ENCODE measurements around the gene HNF1A. TPM values are rescaled to one million over a fixed set of nuclear protein-coding genes. Genes with fewer than 3 reads are reported as not detected.
A peak's percentile ranks its signal among the peaks of the same experiment; 100 is the strongest.

HNF1A gene
- total and polyA plus RNA-seq, 2 of the 4 experiments (the other 2 are of a cell fraction): under 0.01 TPM; not detected in 1

DNA sequence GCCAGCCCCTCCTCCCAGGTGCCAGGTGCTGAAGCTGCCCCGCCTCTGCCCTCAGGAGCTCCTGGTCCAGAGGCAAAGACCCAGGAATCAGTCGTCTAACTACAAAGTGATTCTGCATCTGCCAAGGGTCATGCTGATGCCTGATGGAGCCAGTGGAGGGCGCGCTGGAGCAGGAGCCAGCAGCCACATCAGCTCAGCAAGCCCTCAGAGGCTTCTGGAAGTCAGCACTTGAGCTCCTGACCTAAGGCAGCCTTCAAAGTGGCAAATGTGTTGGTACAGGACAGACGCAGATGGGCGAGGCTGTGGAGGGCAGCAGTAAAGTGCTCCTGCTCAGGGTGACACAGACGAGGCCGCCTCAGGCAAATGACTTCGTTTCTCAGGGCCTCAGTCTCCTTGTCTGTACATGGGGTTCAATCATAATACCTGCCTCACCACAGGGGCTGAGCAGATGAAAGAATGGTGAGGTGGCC lies 27.0 kb downstream of the HNF1A start:
- H4K5ac ChIP-seq (ENCODE audit: low read depth, low read length): no peak overlapping the region
- H4K8ac ChIP-seq (ENCODE audit: low read depth in 2 of 2, low read length in 2 of 2): no peak overlapping the region
- TF ChIP-seq, protein P1, sequence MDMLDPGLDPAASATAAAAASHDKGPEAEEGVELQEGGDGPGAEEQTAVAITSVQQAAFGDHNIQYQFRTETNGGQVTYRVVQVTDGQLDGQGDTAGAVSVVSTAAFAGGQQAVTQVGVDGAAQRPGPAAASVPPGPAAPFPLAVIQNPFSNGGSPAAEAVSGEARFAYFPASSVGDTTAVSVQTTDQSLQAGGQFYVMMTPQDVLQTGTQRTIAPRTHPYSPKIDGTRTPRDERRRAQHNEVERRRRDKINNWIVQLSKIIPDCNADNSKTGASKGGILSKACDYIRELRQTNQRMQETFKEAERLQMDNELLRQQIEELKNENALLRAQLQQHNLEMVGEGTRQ (IDR thresholded peaks at IDR 0.05; ENCODE audit: low read depth, low read length): no peak
- no peak for TF ChIP-seq POLR2A (IDR thresholded peaks at IDR 0.05; ENCODE audit: low read depth, low read length)
- no peak for TF ChIP-seq RFX5 (IDR thresholded peaks at IDR 0.05; ENCODE audit: low read depth, low read length)
- peak; percentile 51 for TF ChIP-seq SMC3 (IDR thresholded peaks at IDR 0.05; ENCODE audit: low read depth, low read length)
- TF ChIP-seq MAFK (IDR thresholded peaks at IDR 0.05; ENCODE audit: low read depth, low read length): no peak
- no peak for TF ChIP-seq CEBPB (IDR thresholded peaks at IDR 0.05; ENCODE audit: low read depth, low read length)
- no peak for TF ChIP-seq NFE2L2 (IDR thresholded peaks at IDR 0.05; ENCODE audit: low read depth, low read length)
- no peak for TF ChIP-seq RCOR1 (IDR thresholded peaks at IDR 0.05; ENCODE audit: insufficient replicate concordance, low read length)
- TF ChIP-seq BHLHE40 (IDR thresholded peaks at IDR 0.05; ENCODE audit: low read depth, low read length): no peak
- no peak for TF ChIP-seq FOS (IDR thresholded peaks at IDR 0.05; ENCODE audit: low read depth, low read length)
- no peak for TF ChIP-seq MXI1 (IDR thresholded peaks at IDR 0.05; ENCODE audit: borderline replicate concordance, low read depth, low read length)
- peak; percentile 58 for TF ChIP-seq RAD21 (IDR thresholded peaks at IDR 0.05; ENCODE audit: low read length)
- no peak for TF ChIP-seq MAZ (IDR thresholded peaks at IDR 0.05; ENCODE audit: borderline replicate concordance, low read depth, low read length)
- no peak for TF ChIP-seq CHD1 (IDR thresholded peaks at IDR 0.05; ENCODE audit: low read depth, low read length)
- TF ChIP-seq, protein P2, sequence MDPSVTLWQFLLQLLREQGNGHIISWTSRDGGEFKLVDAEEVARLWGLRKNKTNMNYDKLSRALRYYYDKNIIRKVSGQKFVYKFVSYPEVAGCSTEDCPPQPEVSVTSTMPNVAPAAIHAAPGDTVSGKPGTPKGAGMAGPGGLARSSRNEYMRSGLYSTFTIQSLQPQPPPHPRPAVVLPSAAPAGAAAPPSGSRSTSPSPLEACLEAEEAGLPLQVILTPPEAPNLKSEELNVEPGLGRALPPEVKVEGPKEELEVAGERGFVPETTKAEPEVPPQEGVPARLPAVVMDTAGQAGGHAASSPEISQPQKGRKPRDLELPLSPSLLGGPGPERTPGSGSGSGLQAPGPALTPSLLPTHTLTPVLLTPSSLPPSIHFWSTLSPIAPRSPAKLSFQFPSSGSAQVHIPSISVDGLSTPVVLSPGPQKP (IDR thresholded peaks at IDR 0.05; ENCODE audit: borderline replicate concordance, low read depth, low read length): no peak
- TF ChIP-seq, protein P3, sequence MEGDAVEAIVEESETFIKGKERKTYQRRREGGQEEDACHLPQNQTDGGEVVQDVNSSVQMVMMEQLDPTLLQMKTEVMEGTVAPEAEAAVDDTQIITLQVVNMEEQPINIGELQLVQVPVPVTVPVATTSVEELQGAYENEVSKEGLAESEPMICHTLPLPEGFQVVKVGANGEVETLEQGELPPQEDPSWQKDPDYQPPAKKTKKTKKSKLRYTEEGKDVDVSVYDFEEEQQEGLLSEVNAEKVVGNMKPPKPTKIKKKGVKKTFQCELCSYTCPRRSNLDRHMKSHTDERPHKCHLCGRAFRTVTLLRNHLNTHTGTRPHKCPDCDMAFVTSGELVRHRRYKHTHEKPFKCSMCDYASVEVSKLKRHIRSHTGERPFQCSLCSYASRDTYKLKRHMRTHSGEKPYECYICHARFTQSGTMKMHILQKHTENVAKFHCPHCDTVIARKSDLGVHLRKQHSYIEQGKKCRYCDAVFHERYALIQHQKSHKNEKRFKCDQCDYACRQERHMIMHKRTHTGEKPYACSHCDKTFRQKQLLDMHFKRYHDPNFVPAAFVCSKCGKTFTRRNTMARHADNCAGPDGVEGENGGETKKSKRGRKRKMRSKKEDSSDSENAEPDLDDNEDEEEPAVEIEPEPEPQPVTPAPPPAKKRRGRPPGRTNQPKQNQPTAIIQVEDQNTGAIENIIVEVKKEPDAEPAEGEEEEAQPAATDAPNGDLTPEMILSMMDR (conservative IDR thresholded peaks at IDR 0.05; ENCODE audit: low read depth, low read length): peak; percentile 61
- POLR2A ChIA-PET (ENCODE audit: unreplicated experiment): no interaction called here
- no peak overlapping the region for H3K4ac ChIP-seq (ENCODE audit: low read depth, low read length)
- no peaks in the 10 kb centered on the region for H3K27me3 ChIP-seq (ENCODE audit: control insufficient read depth, insufficient read depth, low read length)
- no peak overlapping the region for H3K18ac ChIP-seq (ENCODE audit: low read depth, low read length)
- H2AFZ ChIP-seq (replicated peaks; ENCODE audit: low read length, poor library complexity): peak overlapping the region; percentile 43
- ATAC-seq (ENCODE audit: low read depth) (peak; percentile 79), DNase-seq (peak; percentile 23)
- no peak overlapping the region for H3K4me2 ChIP-seq (ENCODE audit: low read depth, low read length)
- H3K14ac ChIP-seq (replicated peaks; ENCODE audit: low read depth, low read length): no peak overlapping the region
- no peak overlapping the region for H3K23ac ChIP-seq (ENCODE audit: low read depth, low read length)
- WGBS, 2 experiments (ENCODE audit: extremely low coverage in 2 of 2, insufficient read length in 1 of 2): 45% methylated on average over 4 of the region's 9 CpGs; no CpG with 5 or more reads in 1 of the 2 experiments
- no peak overlapping the region for H2BK20ac ChIP-seq (ENCODE audit: low read depth, low read length)
- H3K79me1 ChIP-seq (ENCODE audit: low read depth in 1 of 2, low read length in 2 of 2): no peaks in the 10 kb centered on the region
- no TSS peak for BruUV-seq (replicated peaks)
- no peak overlapping the region for H4K91ac ChIP-seq (ENCODE audit: insufficient read depth, low read depth, low read length)
- H3K27ac ChIP-seq (ENCODE audit: insufficient read depth, low read length): no peak overlapping the region
- no peaks in the 10 kb centered on the region for H4K20me1 ChIP-seq (ENCODE audit: insufficient read depth, low read length)
- no peaks in the 10 kb centered on the region for H3K9me1 ChIP-seq (ENCODE audit: insufficient read depth, low read length)
- H2BK120ac ChIP-seq (ENCODE audit: low read depth, low read length): no peak overlapping the region
- no peaks in the 10 kb centered on the region for H3K9me3 ChIP-seq (ENCODE audit: control insufficient read depth, insufficient read depth, low read length)
- H2AK5ac ChIP-seq (ENCODE audit: low read depth, low read length): no peak overlapping the region
- no peaks in the 10 kb centered on the region for H3K4me1 ChIP-seq (ENCODE audit: control insufficient read depth, insufficient read depth, low read length)
- CTCF ChIA-PET: no interaction called here
- H2AK9ac ChIP-seq (replicated peaks; ENCODE audit: low read depth, low read length, poor library complexity): peak overlapping the region; percentile 61
- no peak overlapping the region for H3K4me3 ChIP-seq (ENCODE audit: insufficient read depth, low read depth, low read length)
- intact Hi-C loops (cut with micrococcal nuclease) (loop anchor here (1.0 kb wide), 2 partner anchors 91 to 225 kb away; no protein-coding TSS in a partner anchor), dilution Hi-C loops (cut with HindIII; ENCODE audit: low sequenced_read_pairs, unreplicated experiment) (no loop called here), in situ Hi-C loops (cut with MboI; ENCODE audit: low sequenced_read_pairs) (no loop called here)
- no peak overlapping the region for H3K9ac ChIP-seq (ENCODE audit: low read depth, low read length)
- peaks cover 33% of the 10 kb centered on the region for H3K36me3 ChIP-seq (ENCODE audit: control insufficient read depth, insufficient read depth, low read length)
- H2BK15ac ChIP-seq (ENCODE audit: low read depth, low read length): no peak overlapping the region
- no peak overlapping the region for H3K56ac ChIP-seq (ENCODE audit: extremely low read depth, insufficient read depth, low read length)
- H2BK5ac ChIP-seq (ENCODE audit: low read depth, low read length, poor library complexity, severe bottlenecking): no peak overlapping the region

All from IMR-90 (cell line).